Natural killer cell treated with Interleukin-12 subunit alpha and Interleukin-12 subunit beta and Interleukin-15 and Interleukin-18, amount 100 ng/mL, for 72 hours (primary cell): ENCODE measurements around the gene RPL29. TPM values are rescaled to one million over a fixed set of nuclear protein-coding genes. Genes with fewer than 3 reads are reported as not detected.
A peak's percentile ranks its signal among the peaks of the same experiment; 100 is the strongest.

ENCODE experiments used
- ATAC-seq, 2 donors: fragments of 150-1000 bp; cut with Tn5 transposase in 1 of 2; sonication (Bioruptor Pico), chemical (Tn5 transposase) in 1 of 2; 2 replicates each; pipeline ENCODE4 v1.10.0; 2021
- DNase-seq: peaks from one replicate; pipeline ENCODE4 v3.0.0; 2022; ENCODE audit warnings: low spot score
- H3K27ac Mint-ChIP-seq, 2 donors: 1 replicate in 1 of 2; 2 replicates in 1 of 2; pipeline ENCODE4 v1.8.0; 2022; ENCODE audit warnings: mixed read lengths in 2 of 2, mild to moderate bottlenecking in 1 of 2, moderate library complexity in 1 of 2
- H3K27me3 Mint-ChIP-seq, 2 donors: 1 replicate in 1 of 2; 2 replicates in 1 of 2; pipeline ENCODE4 v1.8.0; 2022; ENCODE audit warnings: mixed read lengths in 2 of 2
- H3K36me3 Mint-ChIP-seq: one replicate; pipeline ENCODE4 v1.8.0; 2022; ENCODE audit warnings: mixed read lengths
- H3K4me1 Mint-ChIP-seq, 2 donors: 1 replicate in 1 of 2; 2 replicates in 1 of 2; pipeline ENCODE4 v1.8.0; 2022; ENCODE audit warnings: low read depth in 2 of 2, mixed read lengths in 2 of 2, mild to moderate bottlenecking in 1 of 2
- H3K4me3 Mint-ChIP-seq: one replicate; pipeline ENCODE4 v1.8.0; 2022; ENCODE audit warnings: mixed read lengths
- H3K9me3 Mint-ChIP-seq: 2 replicates; pipeline ENCODE4 v1.8.0; 2022; ENCODE audit warnings: mixed read lengths
- total RNA-seq, 2 donors: library from RNA; stranded (reverse); gene quantifications; one replicate each; pipeline ENCODE4 v1.2.3, GENCODE V29; 2022

Gene RPL29
- total RNA-seq, 2 donors from 2014 or later = 598 to 910 TPM

- H3K4me1 Mint-ChIP-seq = peaks cover 0 to 4% of the 10 kb centered on the region in 2 donors
- no peaks in the 10 kb centered on the region for H3K9me3 Mint-ChIP-seq
- no peaks in the 10 kb centered on the region for H3K36me3 Mint-ChIP-seq
- DNase-seq (no peak), ATAC-seq (no peak)
- no peak within 1 kb of the TSS for H3K27ac Mint-ChIP-seq
- no peak within 1 kb of the TSS for H3K4me3 Mint-ChIP-seq
- peaks cover 22 to 26% of the 10 kb centered on the region in 2 donors for H3K27me3 Mint-ChIP-seq
These were observed 40.4 kb downstream of the RPL29 start, which contains the start of gene GPR62 for GRCh38 chr3:51955175-51955892. Gene GPR62, plus strand, starts transcription at chr3:51955381. Its CDS starts 272 bp downstream, at chr3:51955653.

- ATAC-seq = no peak
- Mint-ChIP-seq H3K27ac (no peak overlapping the region), H3K4me3 (no peak overlapping the region), H3K9me3 (no peaks in the 10 kb centered on the region), H3K27me3 (peaks cover 22 to 26% of the 10 kb centered on the region in 2 donors), H3K36me3 (no peaks in the 10 kb centered on the region), H3K4me1 (peaks cover 0 to 4% of the 10 kb centered on the region in 2 donors)
- no peak for DNase-seq
These were observed 41.0 kb downstream of the RPL29 start for GRCh38 chr3:51954713-51955112.

- ATAC-seq = no peak
- Mint-ChIP-seq H3K27ac (no peak overlapping the region), H3K4me3 (no peak overlapping the region), H3K27me3 (peaks cover 22 to 26% of the 10 kb centered on the region in 2 donors), H3K4me1 (peaks cover 0 to 4% of the 10 kb centered on the region in 2 donors), H3K9me3 (no peaks in the 10 kb centered on the region), H3K36me3 (no peaks in the 10 kb centered on the region)
- DNase-seq = no peak
These were observed 41.6 kb downstream of the RPL29 start for GRCh38 chr3:51954105-51954504.

- no peak overlapping the region for H3K4me3 Mint-ChIP-seq
- H3K36me3 Mint-ChIP-seq = no peaks in the 10 kb centered on the region
- H3K27me3 Mint-ChIP-seq = peaks cover 22 to 26% of the 10 kb centered on the region in 2 donors
- no peak for ATAC-seq
- H3K27ac Mint-ChIP-seq = no peak overlapping the region
- DNase-seq = no peak
- H3K9me3 Mint-ChIP-seq = no peaks in the 10 kb centered on the region
- H3K4me1 Mint-ChIP-seq = peaks cover 0 to 4% of the 10 kb centered on the region in 2 donors
These were observed 42.2 kb downstream of the RPL29 start for GRCh38 chr3:51953445-51953844.

GRCh38 chr3:51950899-51951298 lies 44.8 kb downstream of the RPL29 start:
- Mint-ChIP-seq H3K9me3 (no peaks in the 10 kb centered on the region), H3K36me3 (no peaks in the 10 kb centered on the region), H3K4me1 (no peaks in the 10 kb centered on the region), H3K4me3 (no peak overlapping the region), H3K27ac (no peak overlapping the region), H3K27me3 (peaks cover 22% of the 10 kb centered on the region in 2 donors)
- no peak for DNase-seq
- no peak for ATAC-seq

- no peak for ATAC-seq
- Mint-ChIP-seq H3K4me3 (no peak overlapping the region), H3K27me3 (peaks cover 12 to 16% of the 10 kb centered on the region in 2 donors), H3K27ac (no peak overlapping the region), H3K4me1 (peaks cover 0 to 3% of the 10 kb centered on the region in 2 donors), H3K9me3 (no peaks in the 10 kb centered on the region), H3K36me3 (no peaks in the 10 kb centered on the region)
- peak; percentile 38 for DNase-seq
These were observed 46.6 kb downstream of the RPL29 start for GRCh38 chr3:51949121-51949520.

- Mint-ChIP-seq H3K4me1 (peaks cover under 1 to 4% of the 10 kb centered on the region in 2 donors), H3K27me3 (peaks cover 2 to 6% of the 10 kb centered on the region in 2 donors), H3K9me3 (no peaks in the 10 kb centered on the region), H3K4me3 (no peak overlapping the region), H3K27ac (no peak overlapping the region), H3K36me3 (no peaks in the 10 kb centered on the region)
- peak; percentile 34 for DNase-seq
- ATAC-seq = no peak
These were observed 47.6 kb downstream of the RPL29 start for GRCh38 chr3:51948016-51948580.

- H3K36me3 Mint-ChIP-seq = no peaks in the 10 kb centered on the region
- H3K27me3 Mint-ChIP-seq = peaks cover 0 to 4% of the 10 kb centered on the region in 2 donors
- no peak overlapping the region for H3K4me3 Mint-ChIP-seq
- ATAC-seq = no peak
- H3K9me3 Mint-ChIP-seq = no peaks in the 10 kb centered on the region
- H3K4me1 Mint-ChIP-seq = peaks cover 4 to 5% of the 10 kb centered on the region in 2 donors
- no peak overlapping the region for H3K27ac Mint-ChIP-seq
- DNase-seq = peak; percentile 47
These were observed 48.3 kb downstream of the RPL29 start for GRCh38 chr3:51947215-51947900.

GRCh38 chr3:51946796-51947195 lies 48.9 kb downstream of the RPL29 start:
- Mint-ChIP-seq H3K27me3 (peaks cover 0 to 2% of the 10 kb centered on the region in 2 donors), H3K4me3 (no peak overlapping the region), H3K9me3 (no peaks in the 10 kb centered on the region), H3K4me1 (peaks cover 5 to 10% of the 10 kb centered on the region in 2 donors), H3K27ac (no peak overlapping the region), H3K36me3 (no peaks in the 10 kb centered on the region)
- ATAC-seq = no peak
- DNase-seq = peak; percentile 37

- peak; percentile 59 for DNase-seq
- Mint-ChIP-seq H3K36me3 (no peaks in the 10 kb centered on the region), H3K4me3 (no peak overlapping the region), H3K27me3 (peaks cover 0 to under 1% of the 10 kb centered on the region in 2 donors), H3K27ac (no peak overlapping the region), H3K9me3 (no peaks in the 10 kb centered on the region), H3K4me1 (peaks cover 6 to 14% of the 10 kb centered on the region in 2 donors)
- ATAC-seq = no peak
These were observed 49.6 kb downstream of the RPL29 start for GRCh38 chr3:51945926-51946705.

GRCh38 chr3:51945031-51945840 lies 50.5 kb downstream of the RPL29 start:
- peak; percentile 55 for DNase-seq
- ATAC-seq = no peak
- no peaks in the 10 kb centered on the region for H3K9me3 Mint-ChIP-seq

GRCh38 chr3:51944451-51945021 lies 51.2 kb downstream of the RPL29 start:
- Mint-ChIP-seq H3K4me1 (peaks cover 19 to 29% of the 10 kb centered on the region in 2 donors), H3K9me3 (no peaks in the 10 kb centered on the region), H3K36me3 (no peaks in the 10 kb centered on the region), H3K27me3 (no peaks in the 10 kb centered on the region), H3K27ac (no peak overlapping the region), H3K4me3 (no peak overlapping the region)
- peak; percentile 46 for DNase-seq
- no peak for ATAC-seq

More at GRCh38 chr3:51945031-51945840, 50.5 kb downstream of the RPL29 start:
- no peak overlapping the region for H3K4me3 Mint-ChIP-seq
- peaks cover 14 to 23% of the 10 kb centered on the region in 2 donors for H3K4me1 Mint-ChIP-seq
- no peak overlapping the region for H3K27ac Mint-ChIP-seq
- H3K36me3 Mint-ChIP-seq = no peaks in the 10 kb centered on the region
- H3K27me3 Mint-ChIP-seq = no peaks in the 10 kb centered on the region
